HUDEP-2 (cell line): ENCODE data around the gene EDNRA.
A peak's percentile ranks its signal among the peaks of the same experiment; 100 is the strongest.

Experiments
- DNase-seq, 76 experiments: peaks; one replicate each; lab custom pipeline; 2025; ENCODE audit not compliant: unreplicated experiment in 76 of 76; lab: John Stamatoyannopoulos, UW

EDNRA gene

GRCh38 chr4:147583876-147584275 lies 103.0 kb downstream of the EDNRA start:
- DNase-seq, result no peak

- DNase-seq, result no peak
Measured at GRCh38 chr4:147586032-147586431, 105.1 kb downstream of the EDNRA start.

GRCh38 chr4:147586637-147587036 lies 105.7 kb downstream of the EDNRA start:
- no peak for DNase-seq

- no peak for DNase-seq
Measured at GRCh38 chr4:147587041-147587440, 106.1 kb downstream of the EDNRA start.

GRCh38 chr4:147589586-147589985 lies 108.7 kb downstream of the EDNRA start:
- DNase-seq, result no peak

- peak in 31 of 76 experiments; percentile 0 to 53 (median 17) for DNase-seq
Measured at GRCh38 chr4:147590249-147590920, 109.5 kb downstream of the EDNRA start.

GRCh38 chr4:147591106-147591505 lies 110.2 kb downstream of the EDNRA start:
- peak in 8 of 76 experiments; percentile 1 to 35 (median 14) for DNase-seq

GRCh38 chr4:147594107-147594506 lies 113.2 kb downstream of the EDNRA start:
- DNase-seq, result no peak
